GM19240 (cell line): Measurements from ENCODE around the gene LSS.
"Not testable (repeated sequence)": the region's sequence is repeated elsewhere in the genome, so short reads cannot be mapped to it uniquely, and the experiment has no call there.

Source experiments
- DNase-seq: peaks from one replicate; pipeline ENCODE4 v3.0.0; 2011; ENCODE audit warnings: low spot score; ENCODE audit not compliant: insufficient read length

Gene LSS

DNA sequence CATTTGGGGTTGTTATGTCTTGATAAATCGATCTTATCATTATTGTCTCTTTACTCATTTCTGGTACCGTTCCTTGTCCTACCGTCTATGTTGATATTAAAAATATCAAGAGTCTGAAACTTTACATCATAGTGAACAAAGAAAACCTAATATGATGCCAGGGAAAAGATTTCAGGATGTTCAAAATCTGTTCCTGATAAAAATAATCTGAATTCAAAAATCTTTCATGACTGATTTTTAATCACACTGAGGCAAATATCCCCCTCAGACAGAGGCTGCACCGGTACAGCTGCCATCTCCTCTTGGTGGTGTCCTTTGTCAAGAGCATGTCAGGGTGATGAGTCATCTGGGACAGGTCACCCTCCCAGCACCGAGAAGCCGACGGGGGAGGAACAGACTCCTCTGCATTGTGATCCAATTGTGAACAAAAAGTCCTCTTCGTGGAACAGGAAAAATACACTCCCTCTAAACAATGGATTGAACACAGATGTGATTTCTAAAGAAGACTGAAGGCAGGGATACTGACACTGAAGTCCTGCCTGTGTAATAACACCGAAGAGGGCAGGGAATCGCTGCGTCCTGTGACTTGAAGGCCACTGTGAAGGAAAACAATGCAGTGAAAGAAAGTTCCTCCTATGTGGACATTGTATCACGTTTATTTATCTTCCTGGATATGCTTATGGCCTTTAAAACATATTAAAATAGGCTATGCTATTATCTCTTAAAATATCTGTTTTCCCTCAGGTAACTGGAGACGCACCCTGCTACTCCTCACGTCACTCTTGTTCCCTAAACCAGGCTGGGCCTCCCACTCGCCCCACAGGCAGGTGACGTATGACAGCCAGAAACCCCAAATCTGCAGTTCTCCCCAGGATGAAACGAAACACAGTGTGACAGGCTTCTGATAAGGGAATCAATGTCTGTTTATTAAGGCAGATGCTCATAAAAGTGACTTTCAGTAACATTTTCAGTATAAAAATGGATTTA is 40.1 kb downstream of the LSS start:
- no peak for DNase-seq

DNA sequence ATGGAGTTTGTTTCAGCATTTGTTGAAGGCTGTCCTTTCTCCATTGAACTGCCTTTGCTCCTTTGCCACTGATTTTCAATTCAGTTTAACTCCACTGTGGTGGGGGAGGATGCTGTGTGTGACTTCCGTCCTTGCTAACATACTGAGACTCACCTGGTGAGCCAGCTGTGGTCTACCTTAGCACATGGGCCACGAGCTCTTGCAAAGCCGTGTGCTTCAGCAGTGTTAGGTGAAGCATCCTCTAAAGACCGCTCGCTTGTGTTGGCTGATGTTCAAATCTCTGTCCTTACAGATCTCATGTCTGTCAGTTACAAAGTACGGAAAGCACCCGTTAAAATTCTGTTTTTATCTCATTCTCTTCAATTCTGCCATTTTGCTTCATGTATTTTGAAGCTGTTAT is 40.8 kb downstream of the LSS start:
- DNase-seq, result no peak

DNA sequence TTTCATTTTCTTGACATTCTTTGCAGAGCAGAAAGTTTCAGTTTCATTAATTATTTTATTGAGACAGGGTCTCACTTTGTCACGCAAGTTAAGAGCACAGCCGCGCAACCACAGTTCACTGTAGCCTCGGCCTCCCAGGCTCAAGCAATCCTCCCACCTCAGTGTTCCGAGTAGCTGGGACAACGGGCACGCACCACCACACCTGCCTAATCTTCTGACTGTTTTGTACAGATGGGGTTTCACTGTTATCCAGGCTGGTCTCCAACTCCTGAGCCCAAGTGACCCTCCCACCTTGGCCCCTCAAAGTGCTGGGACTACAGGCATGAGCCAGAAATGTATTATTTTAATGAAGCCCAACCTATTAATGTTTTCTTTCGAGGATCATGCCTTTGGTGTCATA is 41.3 kb downstream of the LSS start:
- no peak for DNase-seq

DNA sequence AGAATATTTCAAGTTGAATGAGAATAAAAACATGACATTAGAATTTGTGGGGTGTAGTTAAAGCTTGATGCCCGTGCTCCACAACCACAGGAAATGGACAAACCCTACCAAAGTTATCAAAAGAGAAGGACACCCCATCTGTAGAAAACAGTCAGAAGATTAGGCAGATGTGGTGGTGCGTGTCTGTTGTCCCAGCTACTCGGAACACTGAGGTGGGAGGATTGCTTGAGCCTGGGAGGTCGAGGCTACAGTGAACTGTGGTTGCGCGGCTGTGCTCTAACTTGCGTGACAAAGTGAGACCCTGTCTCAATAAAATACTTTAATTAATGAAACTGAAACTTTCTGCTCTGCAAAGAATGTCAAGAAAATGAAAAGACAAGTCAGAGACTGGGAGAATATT is 42.9 kb downstream of the LSS start:
- DNase-seq, result no peak

DNA sequence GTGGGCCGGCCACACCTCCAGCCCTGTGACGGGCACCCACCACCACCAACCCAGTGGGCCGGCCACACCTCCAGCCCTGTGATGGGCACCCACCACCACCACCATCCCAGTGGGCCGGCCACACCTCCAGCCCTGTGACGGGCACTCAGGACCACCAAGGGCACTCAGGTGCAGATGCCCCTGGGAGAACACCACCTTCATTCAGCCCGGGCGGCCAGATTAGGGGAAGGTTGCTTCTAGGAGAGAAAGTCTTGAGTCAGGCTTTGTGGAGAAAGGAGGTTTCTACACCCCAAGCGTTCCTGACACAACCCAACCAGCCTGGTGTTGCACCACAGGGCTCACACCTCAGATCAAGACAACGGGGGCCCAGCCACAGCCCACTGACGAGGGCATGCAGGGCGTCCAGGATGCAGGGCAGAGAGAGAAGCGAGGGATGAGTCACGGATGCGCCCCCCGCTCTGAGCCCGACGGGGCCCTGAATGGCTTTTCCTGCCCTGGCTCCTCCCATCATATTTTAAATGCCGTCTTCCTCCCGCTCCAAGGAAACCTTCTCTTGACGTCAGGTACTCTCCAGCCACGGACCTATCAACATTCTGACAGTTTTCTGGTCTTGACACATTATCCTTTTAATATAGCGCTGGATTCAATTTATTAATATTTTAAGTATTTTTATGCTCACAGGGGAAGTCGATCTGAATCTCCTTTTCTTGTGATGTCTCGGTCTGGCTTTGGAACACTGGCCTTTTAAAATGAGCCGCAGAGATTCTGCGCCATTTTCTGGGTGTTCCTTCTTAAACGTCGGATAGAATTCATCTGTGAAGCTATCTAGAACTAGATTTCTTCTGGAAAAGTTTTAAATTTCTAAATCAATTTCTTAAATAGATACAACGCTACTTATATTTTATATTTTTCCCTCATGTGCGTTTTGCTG is 43.7 kb downstream of the LSS start:
- DNase-seq, result peak; percentile 55

DNA sequence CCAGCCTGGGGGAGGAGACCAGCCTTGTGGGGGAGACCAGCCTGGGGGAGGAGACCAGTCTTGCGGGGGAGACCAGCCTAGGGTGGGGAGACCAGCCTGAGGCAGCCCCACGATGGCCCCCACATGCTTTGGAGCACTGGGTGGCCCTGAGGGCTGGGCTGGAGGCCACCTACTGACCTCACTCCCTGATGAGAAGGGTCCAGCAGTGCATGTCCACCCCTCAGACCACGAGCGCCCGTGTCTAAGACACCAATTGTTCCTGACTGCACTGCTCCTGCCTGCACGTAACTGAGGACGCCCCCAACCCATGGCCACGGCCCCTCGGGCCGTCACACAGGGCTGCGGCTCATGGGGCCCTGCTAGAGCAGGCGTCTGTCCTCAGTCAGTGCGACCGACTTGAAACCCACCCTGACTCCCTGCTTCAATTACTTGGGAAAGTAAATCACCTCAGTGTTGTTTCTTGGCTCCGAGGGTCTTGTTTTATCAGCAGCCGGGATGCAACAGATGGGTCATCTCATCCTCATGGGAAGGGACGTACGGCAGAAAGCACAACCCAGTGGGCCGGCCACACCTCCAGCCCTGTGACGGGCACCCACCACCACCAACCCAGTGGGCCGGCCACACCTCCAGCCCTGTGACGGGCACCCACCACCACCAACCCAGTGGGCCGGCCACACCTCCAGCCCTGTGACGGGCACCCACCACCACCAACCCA is 44.5 kb downstream of the LSS start, which contains the start of gene SPATC1L:
TSS of gene SPATC1L (minus strand) at position 550 of the 715 bp plus-strand sequence. CDS start 1,643 bp downstream, outside the sequence.
- peak; percentile 50 for DNase-seq

DNA sequence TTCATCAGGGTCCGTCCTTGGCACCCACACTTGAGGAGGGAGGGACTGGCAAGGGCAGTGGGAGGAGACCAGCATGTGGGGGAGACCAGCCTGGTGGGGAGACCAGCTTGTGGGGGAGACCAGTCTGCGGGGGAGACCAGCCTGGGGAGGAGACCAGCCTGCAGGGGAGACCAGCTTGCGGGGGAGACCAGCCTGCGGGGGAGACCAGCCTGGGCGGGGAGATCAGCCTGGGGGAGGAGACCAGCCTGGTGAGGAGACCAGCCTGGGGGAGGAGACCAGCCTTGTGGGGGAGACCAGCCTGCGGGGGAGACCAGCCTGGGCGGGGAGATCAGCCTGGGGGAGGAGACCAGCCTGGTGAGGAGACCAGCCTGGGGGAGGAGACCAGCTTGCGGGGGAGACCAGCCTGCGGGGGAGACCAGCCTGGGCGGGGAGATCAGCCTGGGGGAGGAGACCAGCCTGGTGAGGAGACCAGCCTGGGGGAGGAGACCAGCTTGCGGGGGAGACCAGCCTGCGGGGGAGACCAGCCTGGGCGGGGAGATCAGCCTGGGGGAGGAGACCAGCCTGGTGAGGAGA is 45.2 kb downstream of the LSS start:
- not testable (repeated sequence) for DNase-seq

DNA sequence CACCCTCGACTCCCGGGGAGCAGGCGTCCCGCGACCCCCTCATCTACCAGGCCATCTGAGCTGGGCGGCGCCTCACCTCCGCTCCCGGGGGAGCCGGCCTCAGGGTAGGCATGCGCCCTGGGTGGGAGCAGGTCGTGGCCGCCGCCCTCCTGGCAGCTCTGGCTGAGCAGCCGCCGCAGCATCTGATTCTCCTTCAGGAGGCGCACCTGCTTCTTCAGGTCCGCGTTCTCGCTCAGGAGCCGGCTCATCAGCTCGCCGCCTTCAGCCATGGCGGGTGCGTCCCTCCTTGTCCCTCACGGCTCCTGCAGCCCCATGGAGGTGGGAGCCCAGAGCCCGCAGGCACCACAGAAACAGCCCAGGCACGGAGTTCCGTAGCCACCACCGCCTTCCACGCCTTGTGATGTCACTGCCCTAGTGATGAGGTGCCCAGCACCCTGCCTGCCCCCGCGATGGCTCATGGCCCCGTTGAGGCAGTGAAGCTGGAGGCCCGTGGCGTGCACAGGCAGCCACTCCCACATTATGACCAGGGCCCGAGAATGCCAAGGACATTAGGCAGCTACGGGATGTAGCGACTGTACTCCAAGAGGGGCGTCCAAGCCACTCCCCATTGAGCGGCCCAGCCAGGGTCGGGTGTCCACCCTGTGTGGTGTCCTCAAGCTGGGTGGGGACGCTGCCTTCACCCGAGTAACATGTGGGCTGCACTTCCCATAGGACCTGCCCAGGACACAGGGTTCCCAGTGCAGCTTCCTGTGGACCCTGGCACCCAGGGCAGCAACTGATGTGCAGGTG is 45.8 kb downstream of the LSS start:
- DNase-seq, result no peak

DNA sequence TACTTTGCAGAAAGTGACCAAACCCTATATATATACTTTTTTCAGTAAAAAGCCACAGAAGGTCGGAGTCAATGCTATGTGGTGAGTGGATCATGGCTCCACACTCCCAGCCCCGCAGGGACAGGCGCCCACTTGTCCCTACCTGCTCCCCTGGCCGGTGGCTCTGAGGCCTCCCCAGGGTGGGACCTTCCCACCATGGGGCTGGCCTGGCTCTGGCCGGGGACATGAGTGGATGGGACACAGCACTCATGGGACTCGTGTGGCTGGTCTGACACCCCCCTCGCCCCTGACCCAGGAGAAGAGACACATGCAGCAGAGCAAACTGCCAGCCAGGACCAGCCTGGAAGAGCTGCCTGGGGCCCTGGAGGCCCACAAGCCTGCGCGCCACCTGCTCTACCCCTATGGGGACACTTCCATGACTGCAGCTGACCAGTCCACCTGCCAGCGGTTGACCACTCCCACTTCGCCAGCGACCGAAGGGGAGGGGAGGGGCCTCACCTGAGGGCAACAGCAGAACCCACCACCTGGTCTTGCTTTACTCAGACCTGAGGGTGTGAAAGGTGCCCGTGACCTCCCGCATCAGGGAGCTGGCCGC is 46.5 kb downstream of the LSS start:
- DNase-seq, result no peak

DNA sequence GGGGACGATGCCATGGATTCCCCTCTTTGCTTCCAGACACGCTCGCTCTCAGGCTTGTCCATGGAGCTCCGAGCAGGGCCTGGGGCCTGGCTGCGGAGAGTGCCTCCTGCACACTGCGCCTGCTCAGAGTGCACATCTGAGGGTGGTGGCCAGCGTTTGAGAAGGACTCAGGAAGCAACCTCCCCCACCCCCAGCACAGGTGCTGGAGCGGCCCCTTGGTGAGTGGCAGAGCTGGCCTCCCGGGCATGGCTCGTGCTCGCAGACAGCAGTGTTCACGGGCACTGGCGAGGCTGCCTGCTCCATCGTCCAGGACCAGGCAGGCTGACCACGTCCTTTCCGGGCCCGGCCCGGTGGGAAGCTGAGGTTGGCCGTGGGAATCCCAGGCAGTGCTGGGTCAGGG is 47.1 kb downstream of the LSS start:
- no peak for DNase-seq

DNA sequence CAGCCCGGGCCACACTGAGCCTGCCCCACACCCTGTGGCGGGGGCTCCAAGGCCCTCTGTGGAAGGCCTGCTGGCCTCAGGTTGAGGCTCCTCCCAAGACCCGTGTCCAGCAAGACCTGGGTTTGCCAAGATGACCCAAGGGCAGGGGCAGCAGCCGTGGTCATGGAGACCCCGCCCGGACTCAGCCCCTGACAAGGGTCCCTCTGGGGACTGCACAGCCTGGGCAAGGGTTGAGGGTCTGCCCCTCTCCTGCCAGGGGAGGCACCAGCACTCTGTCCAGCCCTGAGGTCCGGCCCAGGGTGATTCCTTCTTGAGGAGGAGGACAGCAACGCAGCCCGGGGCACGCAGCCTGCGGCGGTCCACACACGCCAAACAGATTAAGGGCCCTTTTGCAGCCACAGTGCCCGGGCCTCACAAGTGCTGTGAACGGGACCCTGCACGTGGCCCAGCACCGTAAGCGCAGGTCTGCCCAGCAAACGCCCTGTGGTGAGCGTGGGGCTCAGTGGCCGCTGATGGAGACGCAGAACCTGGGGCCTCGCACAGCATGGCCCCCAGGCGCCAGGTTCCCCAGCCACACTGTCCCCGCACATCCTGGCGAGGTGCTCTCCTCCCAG is 47.7 kb downstream of the LSS start:
- DNase-seq, result no peak

DNA sequence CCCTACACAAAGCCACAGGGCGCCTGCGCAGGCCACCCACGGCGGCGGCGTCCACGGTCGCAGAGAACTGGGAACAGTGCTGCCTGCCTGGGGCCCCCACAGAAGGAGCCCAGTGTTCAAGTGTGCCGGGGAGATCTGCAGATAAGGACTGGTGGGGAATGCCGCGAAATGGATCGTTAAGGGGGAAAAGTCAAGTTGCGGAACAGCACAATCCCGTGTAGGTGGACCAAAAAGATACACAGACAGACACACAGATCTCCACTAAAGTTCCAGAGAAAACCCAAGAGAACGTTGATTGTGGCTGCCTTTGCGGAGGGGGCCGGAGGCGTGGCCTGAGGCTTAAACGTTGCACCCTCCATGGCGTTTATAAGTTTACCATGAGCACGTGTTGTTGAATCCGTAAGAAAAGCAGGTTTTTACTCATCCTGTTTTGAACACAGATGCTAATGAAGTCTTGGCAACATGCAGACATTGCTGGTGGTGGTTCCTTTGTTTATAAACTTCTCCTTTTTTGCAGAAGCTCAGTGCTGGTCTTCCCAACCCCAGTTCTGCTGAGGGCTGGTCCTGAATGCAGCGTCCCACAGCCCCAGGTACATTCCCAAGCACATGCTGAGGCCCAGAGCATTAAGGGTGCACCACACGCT is 48.4 kb downstream of the LSS start:
- DNase-seq, result no peak

DNA sequence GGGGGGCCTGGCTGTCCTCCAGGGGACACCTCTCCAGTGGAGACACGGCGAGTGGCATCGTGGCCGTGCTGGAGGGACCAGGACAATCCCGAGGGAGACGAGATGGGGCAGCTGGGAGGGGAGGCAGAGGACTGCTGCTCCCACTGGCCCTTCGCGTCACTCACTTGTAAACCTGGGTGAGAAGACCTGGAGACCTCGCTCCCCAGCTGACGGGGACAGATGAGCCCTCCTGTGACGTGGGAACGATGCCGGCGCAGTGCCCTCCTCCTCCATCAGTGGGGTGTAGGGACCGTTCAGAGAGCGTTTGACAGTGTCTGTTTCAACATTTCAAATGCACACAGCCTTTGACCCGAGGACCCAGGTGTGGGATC is 48.9 kb downstream of the LSS start:
- DNase-seq, result no peak

DNA sequence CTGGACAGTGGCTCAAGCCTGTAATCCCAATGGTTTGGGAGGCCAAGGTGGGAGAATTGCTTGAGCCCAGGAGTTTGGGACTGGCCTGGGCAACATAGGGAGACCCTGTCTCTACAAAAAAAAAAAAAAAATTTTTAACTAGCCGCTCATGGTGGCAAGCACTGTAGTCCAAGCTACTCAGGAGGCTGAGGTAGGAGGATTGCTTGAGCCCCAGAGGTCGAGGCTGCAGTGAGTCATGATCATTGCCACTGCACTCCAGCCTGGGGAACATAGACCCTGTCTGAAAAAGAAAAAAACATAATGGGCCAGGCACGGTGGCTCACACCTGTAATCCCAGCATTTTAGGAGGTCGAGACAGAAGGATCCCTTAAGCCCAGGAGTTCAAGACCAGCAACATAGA is 49.6 kb downstream of the LSS start:
- DNase-seq, result no peak

DNA sequence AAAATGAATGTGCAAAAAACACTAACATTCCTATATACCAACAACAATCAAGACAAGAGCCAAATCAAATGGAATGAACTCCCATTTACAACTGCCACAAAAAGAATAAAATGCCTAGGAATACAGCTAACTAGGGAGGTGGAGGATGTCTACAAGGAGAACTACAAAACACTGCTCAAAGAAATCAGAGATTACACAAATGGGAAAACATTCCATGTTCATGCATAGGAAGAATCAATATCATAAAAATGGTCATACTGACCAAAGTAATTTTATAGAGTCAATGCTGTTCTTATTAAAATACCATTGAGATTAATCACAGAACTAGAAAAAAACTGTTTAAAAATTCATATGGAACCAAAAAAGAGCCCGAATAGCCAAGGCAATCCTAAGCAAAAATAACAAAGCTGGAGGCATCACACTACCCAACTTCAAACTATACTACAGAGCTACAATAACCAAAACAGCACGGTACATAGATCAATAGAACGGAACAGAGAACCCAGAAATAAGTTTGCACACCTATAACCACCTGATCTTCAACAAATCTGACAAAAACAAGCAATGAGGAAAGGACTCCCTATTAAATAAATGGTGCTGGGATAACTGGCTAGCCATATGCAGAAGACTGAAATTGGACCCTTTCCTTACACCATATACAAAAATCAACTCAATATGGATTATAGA is 52.0 kb downstream of the LSS start:
- DNase-seq, result not testable (repeated sequence)

DNA sequence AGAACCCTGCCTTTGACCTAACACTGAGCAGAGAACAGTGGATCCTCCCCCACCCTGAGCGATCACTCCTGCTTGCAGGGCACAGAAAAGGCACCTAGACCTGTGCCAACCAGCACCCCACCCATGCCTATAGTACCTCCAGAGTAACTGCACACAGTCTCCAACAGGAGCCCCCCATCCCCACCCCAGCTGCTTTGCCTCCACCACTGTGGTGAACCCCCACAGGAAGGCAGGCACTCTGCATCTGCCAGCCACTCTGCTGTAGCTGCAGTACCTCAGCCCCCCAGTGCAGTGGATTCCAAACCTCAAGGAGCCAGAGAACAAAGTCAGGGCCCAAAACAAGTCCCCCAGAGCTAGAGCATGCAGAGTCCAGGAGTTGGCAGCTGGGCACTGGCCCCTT is 55.0 kb downstream of the LSS start:
- no peak for DNase-seq

DNA sequence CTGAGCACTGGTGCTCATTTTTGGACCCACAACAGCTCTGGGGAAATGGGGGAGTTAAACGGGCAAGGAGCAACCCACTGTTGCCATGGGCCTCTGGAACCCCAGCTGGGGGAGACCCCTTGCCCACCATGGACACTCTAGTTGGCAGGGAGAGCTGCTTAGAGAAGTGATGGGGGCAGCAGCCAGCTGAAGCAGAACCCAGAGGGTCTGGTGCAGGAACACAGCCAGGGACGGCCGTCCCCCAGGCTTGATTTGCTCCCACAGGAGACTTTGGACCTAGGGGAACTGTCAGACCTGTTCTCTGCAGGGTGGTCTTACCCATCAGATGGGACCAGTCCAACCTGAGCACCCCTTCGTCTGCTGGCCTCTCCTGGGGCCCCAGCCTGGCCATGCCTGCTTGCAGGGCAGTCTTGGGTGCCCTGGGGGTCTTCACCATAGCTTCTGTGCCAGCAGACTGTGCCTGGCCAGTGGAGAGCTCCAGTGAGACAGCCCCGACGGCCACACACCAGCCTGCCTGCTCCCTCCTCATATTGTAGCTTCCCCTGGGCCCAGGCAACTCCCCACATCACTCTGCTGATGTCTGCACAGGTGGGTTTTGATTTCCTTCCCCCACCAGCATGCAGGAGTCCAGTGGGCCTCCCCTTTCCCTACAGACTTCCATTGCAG is 55.6 kb downstream of the LSS start:
- no peak for DNase-seq
